ENCODE measurements around the gene ARHGAP6. TPM values are rescaled to one million over a fixed set of nuclear protein-coding genes. Genes with fewer than 3 reads are reported as not detected.
A peak's percentile ranks its signal among the peaks of the same experiment; 100 is the strongest.

The ARHGAP6 gene
- total and polyA plus RNA-seq, 2 donors from 2014 or later = 6.0 to 20.4 TPM

GRCh38 chrX:11427453-11428071, 238.2 kb downstream of the ARHGAP6 start:
- peak; percentile 22 for TF ChIP-seq CTCF (IDR thresholded peaks at IDR 0.05; ENCODE audit: borderline replicate concordance, extremely low read depth, insufficient read depth)
- peak overlapping the region in 1 of 3 donors; percentile 46 for H3K9ac ChIP-seq (ENCODE audit: low read length in 3 of 3)
- H3K9me3 ChIP-seq (ENCODE audit: control insufficient read depth in 2 of 3, insufficient read depth in 1 of 3, low read length in 3 of 3) = no peaks in the 10 kb centered on the region
- H3K4me1 ChIP-seq (ENCODE audit: control insufficient read depth in 2 of 3, insufficient read depth in 2 of 3, low read depth in 1 of 3, low read length in 3 of 3) = peaks cover 0 to 5% (median 0%) of the 10 kb centered on the region in 3 donors
- no peaks in the 10 kb centered on the region for H3K36me3 ChIP-seq (ENCODE audit: control insufficient read depth in 2 of 3, insufficient read depth in 3 of 3, low read length in 3 of 3)
- DNase-seq (peak; percentile 31 to 84 (median 50)), FAIRE-seq (no peak)
- H3K4me3 ChIP-seq (ENCODE audit: low read length in 3 of 3) = peak overlapping the region; percentile 30 to 53 (median 50)
- no peak overlapping the region for H3K27ac ChIP-seq (ENCODE audit: low read depth in 2 of 2, low read length in 2 of 2)
- intact Hi-C loops (cut with DNase I) = no loop called here
- peaks cover 3% of the 10 kb centered on the region for H3K27me3 ChIP-seq (ENCODE audit: control insufficient read depth, insufficient read depth, low read length)

- intact Hi-C loops (cut with DNase I) = no loop called here
- DNase-seq (peak in 3 of 5 donors; percentile 12 to 31 (median 26)), FAIRE-seq (no peak)
- no peaks in the 10 kb centered on the region for H3K9me3 ChIP-seq (ENCODE audit: control insufficient read depth in 2 of 3, insufficient read depth in 1 of 3, low read length in 3 of 3)
- peak overlapping the region in 1 of 3 donors; percentile 46 for H3K9ac ChIP-seq (ENCODE audit: low read length in 3 of 3)
- H3K27ac ChIP-seq (ENCODE audit: low read depth in 2 of 2, low read length in 2 of 2) = no peak overlapping the region
- no peak for TF ChIP-seq CTCF (IDR thresholded peaks at IDR 0.05; ENCODE audit: borderline replicate concordance, extremely low read depth, insufficient read depth)
- H3K27me3 ChIP-seq (ENCODE audit: control insufficient read depth, insufficient read depth, low read length) = peaks cover 3% of the 10 kb centered on the region
- H3K4me3 ChIP-seq (ENCODE audit: low read length in 3 of 3) = peak overlapping the region; percentile 30 to 53 (median 48)
- peaks cover 0 to 5% (median 0%) of the 10 kb centered on the region in 3 donors for H3K4me1 ChIP-seq (ENCODE audit: control insufficient read depth in 2 of 3, insufficient read depth in 2 of 3, low read depth in 1 of 3, low read length in 3 of 3)
- no peaks in the 10 kb centered on the region for H3K36me3 ChIP-seq (ENCODE audit: control insufficient read depth in 2 of 3, insufficient read depth in 3 of 3, low read length in 3 of 3)
Observed at GRCh38 chrX:11426712-11427452, 238.8 kb downstream of the ARHGAP6 start.

GRCh38 chrX:11424903-11425674, 240.6 kb downstream of the ARHGAP6 start:
- Histone ChIP-seq H3K4me3 (ENCODE audit: low read length in 3 of 3) (no peak overlapping the region), H3K27ac (ENCODE audit: low read depth in 2 of 2, low read length in 2 of 2) (no peak overlapping the region)
- FAIRE-seq = no peak

More at GRCh38 chrX:11424903-11425674, 240.6 kb downstream of the ARHGAP6 start:
- Histone ChIP-seq H3K9ac (ENCODE audit: low read length in 3 of 3) (no peak overlapping the region), H3K9me3 (ENCODE audit: control insufficient read depth in 2 of 3, insufficient read depth in 1 of 3, low read length in 3 of 3) (no peaks in the 10 kb centered on the region), H3K27me3 (ENCODE audit: control insufficient read depth, insufficient read depth, low read length) (peaks cover 3% of the 10 kb centered on the region), H3K36me3 (ENCODE audit: control insufficient read depth in 2 of 3, insufficient read depth in 3 of 3, low read length in 3 of 3) (no peaks in the 10 kb centered on the region), H3K4me1 (ENCODE audit: control insufficient read depth in 2 of 3, insufficient read depth in 2 of 3, low read depth in 1 of 3, low read length in 3 of 3) (peaks cover 0 to 5% (median 0%) of the 10 kb centered on the region in 3 donors)
- DNase-seq = no peak
- TF ChIP-seq CTCF (IDR thresholded peaks at IDR 0.05; ENCODE audit: borderline replicate concordance, extremely low read depth, insufficient read depth) = no peak
- intact Hi-C loops (cut with DNase I) = no loop called here

Data from kidney (tissue), 14 donors.